ENCODE results near the gene HS3ST2. TPM values are rescaled to one million over a fixed set of nuclear protein-coding genes. Genes with fewer than 3 reads are reported as not detected.

Gene HS3ST2
- total RNA-seq (ENCODE audit: insufficient read depth, low replicate concordance): 0.48 TPM

GRCh38 chr16:22813948-22814710, at the start of gene HS3ST2:
HS3ST2 (plus strand) TSS chr16:22814162; CDS start chr16:22814611, 449 bp downstream.
- DNase-seq (ENCODE audit: low spot score): no peak

GRCh38 chr16:22764662-22765327, 49.2 kb upstream of the HS3ST2 start:
- no peak for DNase-seq (ENCODE audit: low spot score)

- peak; percentile 27 for DNase-seq (ENCODE audit: low spot score)
Observed at GRCh38 chr16:22765479-22765878, 48.5 kb upstream of the HS3ST2 start.

GRCh38 chr16:22770866-22771265, 43.1 kb upstream of the HS3ST2 start:
- DNase-seq (ENCODE audit: low spot score): no peak

GRCh38 chr16:22771551-22771950, 42.4 kb upstream of the HS3ST2 start:
- no peak for DNase-seq (ENCODE audit: low spot score)

GRCh38 chr16:22775220-22775922, 38.6 kb upstream of the HS3ST2 start:
- no peak for DNase-seq (ENCODE audit: low spot score)

GRCh38 chr16:22781480-22781879, 32.5 kb upstream of the HS3ST2 start:
- no peak for DNase-seq (ENCODE audit: low spot score)

- peak; percentile 60 for DNase-seq (ENCODE audit: low spot score)
Observed at GRCh38 chr16:22782314-22782713, 31.6 kb upstream of the HS3ST2 start.

- DNase-seq (ENCODE audit: low spot score): no peak
Observed at GRCh38 chr16:22784690-22785214, 29.2 kb upstream of the HS3ST2 start.

- no peak for DNase-seq (ENCODE audit: low spot score)
Observed at GRCh38 chr16:22785552-22785951, 28.4 kb upstream of the HS3ST2 start.

- no peak for DNase-seq (ENCODE audit: low spot score)
Observed at GRCh38 chr16:22786284-22786683, 27.7 kb upstream of the HS3ST2 start.

- DNase-seq (ENCODE audit: low spot score): no peak
Observed at GRCh38 chr16:22786691-22787090, 27.3 kb upstream of the HS3ST2 start.

- peak; percentile 23 for DNase-seq (ENCODE audit: low spot score)
Observed at GRCh38 chr16:22787466-22788192, 26.3 kb upstream of the HS3ST2 start.

- no peak for DNase-seq (ENCODE audit: low spot score)
Observed at GRCh38 chr16:22788193-22788530, 25.8 kb upstream of the HS3ST2 start.

- no peak for DNase-seq (ENCODE audit: low spot score)
Observed at GRCh38 chr16:22789281-22789945, 24.5 kb upstream of the HS3ST2 start.

- DNase-seq (ENCODE audit: low spot score): no peak
Observed at GRCh38 chr16:22797551-22797950, 16.4 kb upstream of the HS3ST2 start.

GRCh38 chr16:22799113-22799512, 14.8 kb upstream of the HS3ST2 start:
- DNase-seq (ENCODE audit: low spot score): no peak

- DNase-seq (ENCODE audit: low spot score): no peak
Observed at GRCh38 chr16:22804893-22805292, 9.1 kb upstream of the HS3ST2 start.

GRCh38 chr16:22805326-22805725, 8.6 kb upstream of the HS3ST2 start:
- DNase-seq (ENCODE audit: low spot score): no peak

- DNase-seq (ENCODE audit: low spot score): no peak
Observed at GRCh38 chr16:22806811-22807210, 7.2 kb upstream of the HS3ST2 start.

GRCh38 chr16:22810226-22810625, 3.7 kb upstream of the HS3ST2 start:
- DNase-seq (ENCODE audit: low spot score): no peak
